T-helper 1 cell (primary cell): ENCODE results near the gene ZBED6.
"Not testable (repeated sequence)": the region's sequence is repeated elsewhere in the genome, so short reads cannot be mapped to it uniquely, and the experiment has no call there.

Experiments
- DNase-seq, 5 donors: peaks; one replicate each; pipeline ENCODE4 v3.0.0-alpha.2; 2012 to 2020
- total RNA-seq, 4 donors: gene quantifications; one replicate each; lab custom pipeline; 2026; lab: John Stamatoyannopoulos, UW

The ZBED6 gene
- total RNA-seq: 2.1 to 3.2 (median 3.0) reads per million in 4 donors

GRCh38 chr1:203795441-203796235 is at the start of gene ZBED6, which contains the start of gene ZC3H11A:
ZBED6 (plus strand) TSS chr1:203795623; CDS start chr1:203797523, 1,900 bp downstream.
ZC3H11A (plus strand) TSS chr1:203795623; CDS start chr1:203817071, 21,448 bp downstream.
- DNase-seq: peak; percentile 97 to 99 (median 98)

GRCh38 chr1:203746281-203746680 is 49.1 kb upstream of the ZBED6 start:
- no peak for DNase-seq

DNA sequence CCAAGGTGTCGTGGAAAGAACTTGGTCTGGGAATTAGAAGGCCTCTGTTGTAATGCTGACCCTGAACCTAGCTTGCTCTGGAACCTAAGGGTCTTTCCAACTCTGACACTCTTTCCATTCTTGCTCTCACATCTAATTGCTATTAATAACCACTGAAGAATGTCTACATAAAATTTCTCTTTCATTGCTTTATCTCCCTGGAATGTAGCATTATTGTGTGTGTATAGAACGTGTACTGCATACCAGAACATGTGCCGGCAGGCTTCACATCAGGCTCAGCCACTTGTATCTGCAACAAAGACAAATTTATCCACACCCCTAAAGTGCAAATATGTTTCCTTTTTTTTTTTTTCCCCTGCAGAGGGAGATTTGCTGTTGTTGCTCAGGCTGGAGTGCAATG is 44.4 kb upstream of the ZBED6 start:
- no peak for DNase-seq

GRCh38 chr1:203751618-203752361 is 43.6 kb upstream of the ZBED6 start:
- DNase-seq: not testable (repeated sequence)

DNA sequence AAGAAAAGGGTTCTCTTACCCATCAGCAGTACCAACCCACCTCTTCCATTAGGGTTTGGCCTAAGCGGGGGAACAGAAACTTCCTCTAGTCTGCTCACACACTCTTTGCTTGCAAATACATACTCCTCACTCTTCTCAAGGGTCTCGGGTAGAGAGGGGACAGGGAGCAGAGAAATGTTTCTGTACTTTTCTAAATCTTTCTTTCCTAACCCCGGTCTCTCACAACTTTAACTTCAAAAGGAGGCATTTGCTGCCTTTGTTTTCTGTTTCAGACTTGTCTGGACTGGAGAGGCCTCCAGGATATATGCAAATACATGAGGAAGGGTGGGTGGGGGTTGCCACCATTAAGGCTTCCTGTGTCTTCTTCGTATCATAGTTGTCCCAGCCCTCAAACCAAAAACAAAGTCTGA is 41.0 kb upstream of the ZBED6 start:
- DNase-seq: peak in 1 of 5 donors; percentile 39

DNA sequence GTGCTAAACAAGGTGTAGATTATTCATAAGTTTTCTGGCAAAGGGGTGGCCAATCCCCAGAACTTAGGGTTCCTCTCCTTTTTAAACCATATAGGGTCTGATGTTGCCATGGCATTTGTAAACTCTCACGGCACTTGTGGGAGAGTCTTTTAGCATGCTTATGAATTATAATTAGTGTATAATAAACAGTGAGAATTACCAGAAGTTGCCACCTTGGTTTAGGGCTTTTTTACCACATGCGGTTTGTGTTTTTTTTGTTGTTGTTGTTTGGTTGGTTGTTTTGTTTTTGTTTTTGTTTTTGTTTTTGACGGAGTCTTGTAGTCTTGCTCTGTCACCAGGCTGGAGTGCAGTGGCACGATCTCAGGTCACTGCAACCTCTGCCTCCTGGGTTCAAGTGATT is 39.4 kb upstream of the ZBED6 start:
- DNase-seq: no peak

DNA sequence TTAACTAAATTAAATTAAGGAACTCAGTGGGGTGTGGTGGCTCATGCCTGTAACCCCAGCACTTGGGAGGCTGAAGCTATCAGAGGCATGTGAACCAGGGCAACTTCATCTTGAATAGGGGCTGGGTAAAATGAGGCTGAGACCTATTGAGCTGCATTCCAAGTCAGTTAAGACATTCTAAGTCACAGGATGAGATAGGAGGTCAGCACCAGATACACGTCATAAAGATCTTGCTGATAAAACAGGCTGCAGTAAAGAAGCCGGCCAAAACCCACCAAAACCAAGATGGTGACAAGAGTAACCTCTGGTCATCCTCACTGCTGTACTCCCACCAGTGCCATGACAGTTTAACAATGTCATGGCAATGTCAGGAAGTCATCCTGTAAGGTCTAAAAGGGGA is 36.7 kb upstream of the ZBED6 start:
- DNase-seq: not testable (repeated sequence)

DNA sequence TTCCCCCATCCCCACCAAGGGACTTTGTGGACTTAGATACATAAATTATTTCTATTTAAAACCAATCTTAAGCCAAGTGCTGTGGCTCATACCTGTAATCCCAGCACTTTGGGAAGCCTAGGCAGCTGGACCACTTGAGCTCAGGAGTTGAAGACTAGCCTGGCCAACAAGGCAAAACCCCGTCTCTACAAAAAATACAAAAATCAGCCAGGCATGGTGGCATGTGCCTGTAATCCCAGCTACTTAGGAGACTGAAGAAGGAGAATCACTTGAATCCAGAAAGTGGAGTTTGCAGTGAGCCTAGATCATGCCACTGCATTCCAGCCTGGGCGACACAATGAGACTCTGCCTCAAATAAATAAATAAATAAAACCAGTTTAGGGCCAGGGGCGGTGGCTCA is 34.9 kb upstream of the ZBED6 start:
- DNase-seq: no peak

DNA sequence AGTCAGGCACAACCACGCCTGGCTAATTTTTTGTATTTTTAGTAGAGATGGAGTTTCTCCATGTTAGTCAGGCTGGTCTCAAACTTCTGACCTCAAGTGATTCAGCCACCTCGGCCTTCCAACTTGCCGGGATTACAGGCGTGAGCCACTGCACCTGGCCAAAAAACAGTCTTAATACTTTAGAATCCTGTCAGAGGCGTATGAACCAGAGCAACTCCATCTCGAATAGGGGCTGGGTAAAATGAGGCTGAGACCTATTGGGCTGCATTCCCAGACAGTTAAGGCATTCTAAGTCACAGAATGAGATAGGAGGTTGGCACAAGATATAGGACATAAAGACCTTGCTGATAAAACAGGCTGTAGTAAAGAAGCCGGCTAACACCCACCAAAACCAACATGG is 33.5 kb upstream of the ZBED6 start:
- DNase-seq: not testable (repeated sequence)

- no peak for DNase-seq
Observed at GRCh38 chr1:203763505-203763904, 31.9 kb upstream of the ZBED6 start.

DNA sequence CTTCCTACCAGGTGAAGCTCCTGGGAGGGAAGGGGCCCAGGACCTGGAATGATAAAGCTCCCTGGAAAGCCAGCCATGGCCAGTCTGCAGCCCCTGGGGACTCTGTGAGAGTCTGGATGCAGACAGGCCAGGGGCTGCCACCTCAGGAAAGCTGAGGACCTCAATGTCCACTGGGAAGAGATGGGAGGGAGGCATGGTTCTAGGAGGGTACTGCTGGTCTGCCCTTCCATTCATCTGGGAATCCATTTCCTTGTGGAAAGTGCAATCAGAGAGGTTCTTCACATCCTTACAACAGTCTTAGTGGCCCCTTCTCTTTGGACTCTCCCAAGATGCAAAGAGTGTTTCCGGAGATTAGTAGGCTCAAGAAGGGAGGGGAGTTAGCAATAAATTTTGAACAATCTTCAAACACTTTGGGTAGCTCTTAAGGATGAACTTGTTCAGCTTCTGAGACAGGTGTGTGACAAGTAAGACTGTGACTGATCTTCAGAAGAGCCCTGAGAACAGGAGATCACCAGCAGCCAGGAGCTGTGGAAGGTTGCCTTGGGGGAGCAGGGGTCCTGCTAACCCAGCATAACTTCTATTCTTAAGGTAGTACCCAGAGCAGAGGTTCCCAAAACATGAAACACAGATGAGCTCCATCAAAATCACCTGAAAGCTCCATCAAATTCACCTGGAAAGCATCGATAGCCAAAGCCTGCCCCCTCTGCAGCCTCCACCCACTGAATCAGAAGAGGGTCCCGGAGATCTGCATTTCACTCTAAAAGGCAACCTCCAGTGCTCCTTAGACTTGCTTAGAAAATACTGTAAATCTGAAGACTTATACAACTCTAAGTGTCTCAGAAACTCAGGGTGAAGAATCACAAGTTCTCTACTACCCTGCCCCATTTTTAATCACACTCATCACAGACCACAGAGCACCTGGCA is 31.1 kb upstream of the ZBED6 start:
- peak in 1 of 5 donors; percentile 28 for DNase-seq

GRCh38 chr1:203765029-203765837 is 30.2 kb upstream of the ZBED6 start, which contains the start of gene LAX1:
LAX1 (plus strand) TSS chr1:203765183; CDS start chr1:203765566, 383 bp downstream.
- peak; percentile 26 to 93 (median 62) for DNase-seq

GRCh38 chr1:203768256-203768655 is 27.2 kb upstream of the ZBED6 start:
- DNase-seq: peak in 1 of 5 donors; percentile 42

DNA sequence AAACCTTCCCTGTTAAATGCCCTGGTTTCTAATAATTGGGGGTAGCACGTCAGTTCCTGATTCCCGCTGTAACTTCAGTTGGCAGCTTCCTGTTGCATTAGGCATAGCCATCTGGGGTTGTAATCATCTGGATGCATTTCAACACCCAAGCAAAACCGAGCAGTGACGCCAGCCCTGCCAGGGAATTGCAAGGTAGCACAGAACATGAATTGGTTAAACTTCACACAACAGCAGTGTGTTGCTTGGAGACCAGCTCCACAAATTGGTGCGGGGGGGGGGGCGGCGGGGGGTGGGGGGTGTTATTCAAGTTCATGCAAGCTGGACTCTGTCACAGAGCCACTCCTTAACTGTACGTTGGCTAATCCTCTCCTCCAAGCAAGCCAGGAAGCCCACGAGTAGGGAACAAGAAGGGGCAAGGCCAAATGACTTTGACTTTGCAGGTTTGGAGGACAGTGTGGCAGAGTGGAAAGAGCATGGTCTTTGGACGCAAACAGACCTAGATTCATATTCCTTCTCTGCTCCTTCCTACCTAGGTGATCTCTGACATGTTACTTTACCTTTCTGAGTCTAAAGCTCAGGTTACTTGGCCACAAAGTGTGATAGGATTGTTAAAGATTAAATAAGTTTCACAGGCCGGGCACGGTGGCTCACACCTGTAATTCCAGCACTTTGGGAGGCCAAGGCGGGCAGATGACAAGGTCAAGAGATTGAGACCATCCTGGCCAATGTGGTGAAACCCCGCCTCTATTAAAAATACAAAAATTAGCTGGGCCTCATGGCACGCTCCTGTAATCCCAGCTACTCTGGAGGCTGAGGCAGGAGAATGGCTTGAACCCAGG is 25.7 kb upstream of the ZBED6 start:
- no peak for DNase-seq

GRCh38 chr1:203771901-203772301 is 23.5 kb upstream of the ZBED6 start:
- DNase-seq: no peak

- DNase-seq: no peak
Observed at GRCh38 chr1:203772836-203773235, 22.6 kb upstream of the ZBED6 start.

GRCh38 chr1:203776636-203777035 is 18.8 kb upstream of the ZBED6 start:
- no peak for DNase-seq

GRCh38 chr1:203777596-203777995 is 17.8 kb upstream of the ZBED6 start:
- no peak for DNase-seq

GRCh38 chr1:203778146-203778545 is 17.3 kb upstream of the ZBED6 start:
- DNase-seq: no peak

- no peak for DNase-seq
Observed at GRCh38 chr1:203778789-203779188, 16.6 kb upstream of the ZBED6 start.

DNA sequence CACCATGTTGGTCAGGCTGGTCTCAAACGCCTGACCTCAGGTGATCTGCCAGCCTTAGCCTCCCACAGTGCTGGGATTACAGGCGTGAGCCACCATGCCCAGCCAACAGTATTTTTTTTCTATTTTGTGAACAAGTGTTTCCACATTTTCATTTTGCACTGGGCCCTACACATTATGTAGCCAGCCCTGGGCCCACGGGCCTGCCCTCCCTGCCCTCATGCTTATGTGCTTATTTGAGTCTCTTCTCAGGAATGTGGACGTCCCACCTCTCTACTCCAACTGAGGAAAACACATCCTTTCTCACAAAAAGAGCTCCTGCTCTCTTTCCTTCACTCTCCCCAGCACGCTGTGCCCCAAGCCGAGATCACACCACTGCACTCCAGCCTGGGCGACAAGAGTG is 13.5 kb upstream of the ZBED6 start:
- no peak for DNase-seq
